GM12872 (cell line): ENCODE data around the gene YWHAH.
A peak's percentile ranks its signal among the peaks of the same experiment; 100 is the strongest.

Experiments used
- TF ChIP-seq, protein P1 (sequence below): IDR thresholded peaks from 3 replicates; pipeline ENCODE4 v1.5.1; 2011; ENCODE audit warnings: low read depth, mild to moderate bottlenecking, low read length, moderate library complexity; ENCODE audit not compliant: insufficient read depth

YWHAH gene

DNA sequence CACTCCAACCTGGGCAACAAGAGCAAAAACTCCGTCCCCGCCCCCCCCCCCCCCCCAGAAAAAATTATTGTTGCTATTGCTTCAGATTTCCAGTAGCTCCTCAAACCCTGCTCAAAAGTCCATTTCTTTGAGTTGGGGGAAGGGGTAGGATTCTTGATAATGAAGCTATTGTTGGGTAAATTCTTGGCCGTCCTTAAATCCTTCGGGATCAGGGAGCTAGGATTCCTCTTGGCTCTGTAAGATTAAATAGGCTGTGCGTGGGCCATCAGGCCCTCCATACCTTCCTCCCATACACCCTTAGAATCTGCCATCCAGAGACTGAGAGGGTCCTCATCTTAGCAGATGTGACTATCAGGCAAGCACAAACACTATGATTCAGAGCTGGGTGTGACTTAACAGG lies 16.4 kb downstream of the YWHAH start:
- TF ChIP-seq, protein P1, sequence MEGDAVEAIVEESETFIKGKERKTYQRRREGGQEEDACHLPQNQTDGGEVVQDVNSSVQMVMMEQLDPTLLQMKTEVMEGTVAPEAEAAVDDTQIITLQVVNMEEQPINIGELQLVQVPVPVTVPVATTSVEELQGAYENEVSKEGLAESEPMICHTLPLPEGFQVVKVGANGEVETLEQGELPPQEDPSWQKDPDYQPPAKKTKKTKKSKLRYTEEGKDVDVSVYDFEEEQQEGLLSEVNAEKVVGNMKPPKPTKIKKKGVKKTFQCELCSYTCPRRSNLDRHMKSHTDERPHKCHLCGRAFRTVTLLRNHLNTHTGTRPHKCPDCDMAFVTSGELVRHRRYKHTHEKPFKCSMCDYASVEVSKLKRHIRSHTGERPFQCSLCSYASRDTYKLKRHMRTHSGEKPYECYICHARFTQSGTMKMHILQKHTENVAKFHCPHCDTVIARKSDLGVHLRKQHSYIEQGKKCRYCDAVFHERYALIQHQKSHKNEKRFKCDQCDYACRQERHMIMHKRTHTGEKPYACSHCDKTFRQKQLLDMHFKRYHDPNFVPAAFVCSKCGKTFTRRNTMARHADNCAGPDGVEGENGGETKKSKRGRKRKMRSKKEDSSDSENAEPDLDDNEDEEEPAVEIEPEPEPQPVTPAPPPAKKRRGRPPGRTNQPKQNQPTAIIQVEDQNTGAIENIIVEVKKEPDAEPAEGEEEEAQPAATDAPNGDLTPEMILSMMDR, result no peak

DNA sequence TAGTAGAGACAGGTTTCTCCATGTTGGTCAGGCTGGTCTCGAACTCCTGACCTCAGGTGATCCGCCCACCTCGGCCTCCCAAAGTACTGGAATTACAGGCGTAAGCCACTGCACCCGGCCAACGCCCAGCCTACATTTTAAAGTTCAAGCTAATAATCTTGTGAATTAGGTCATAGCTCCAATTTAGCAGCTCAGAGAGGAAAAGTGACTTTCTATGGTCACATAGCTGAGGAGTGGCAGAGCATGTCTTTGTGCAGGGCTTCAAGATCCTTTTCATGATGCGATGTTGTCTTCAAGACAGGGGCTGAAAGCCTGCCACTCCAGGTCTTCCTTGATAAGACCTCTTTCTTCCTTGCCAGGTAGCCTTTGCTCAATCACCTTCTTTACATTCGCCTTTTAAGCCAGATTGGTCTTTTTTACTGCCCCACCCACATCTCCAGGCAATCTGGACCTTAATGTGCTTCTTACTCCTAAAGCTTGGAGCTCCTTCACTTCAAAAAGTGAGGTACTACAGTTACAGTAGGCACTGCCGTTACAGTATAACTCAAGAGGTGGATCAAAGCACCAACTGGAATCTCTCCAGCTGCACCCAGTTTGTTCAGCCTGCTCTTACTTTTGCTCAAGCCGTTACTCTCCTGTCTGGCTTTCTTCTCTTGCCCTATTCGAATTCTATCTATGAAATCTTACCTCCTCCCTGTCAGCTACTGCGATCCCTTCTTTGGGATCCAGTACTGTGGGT lies 18.2 kb downstream of the YWHAH start:
- TF ChIP-seq, protein P1, result no peak

DNA sequence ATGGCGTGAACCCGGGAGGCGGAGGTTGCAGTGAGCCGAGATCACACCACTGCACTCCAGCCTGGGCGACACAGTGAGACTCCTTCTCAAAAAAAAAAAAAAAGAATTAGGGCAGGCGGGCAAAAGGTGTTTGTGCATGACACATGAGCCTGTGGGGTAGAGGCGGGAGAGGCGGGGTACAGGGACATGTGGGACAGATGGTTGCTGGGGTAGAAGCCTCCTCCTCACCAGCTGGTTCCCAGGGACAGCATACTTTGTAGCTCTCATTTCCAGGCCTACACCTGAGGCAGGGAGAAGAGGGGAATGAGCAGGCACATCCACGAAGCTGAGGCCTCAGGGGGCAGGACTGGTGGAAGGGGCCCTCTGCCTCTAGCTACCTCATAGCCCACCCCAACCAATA lies 23.7 kb downstream of the YWHAH start:
- TF ChIP-seq, protein P1, result no peak

DNA sequence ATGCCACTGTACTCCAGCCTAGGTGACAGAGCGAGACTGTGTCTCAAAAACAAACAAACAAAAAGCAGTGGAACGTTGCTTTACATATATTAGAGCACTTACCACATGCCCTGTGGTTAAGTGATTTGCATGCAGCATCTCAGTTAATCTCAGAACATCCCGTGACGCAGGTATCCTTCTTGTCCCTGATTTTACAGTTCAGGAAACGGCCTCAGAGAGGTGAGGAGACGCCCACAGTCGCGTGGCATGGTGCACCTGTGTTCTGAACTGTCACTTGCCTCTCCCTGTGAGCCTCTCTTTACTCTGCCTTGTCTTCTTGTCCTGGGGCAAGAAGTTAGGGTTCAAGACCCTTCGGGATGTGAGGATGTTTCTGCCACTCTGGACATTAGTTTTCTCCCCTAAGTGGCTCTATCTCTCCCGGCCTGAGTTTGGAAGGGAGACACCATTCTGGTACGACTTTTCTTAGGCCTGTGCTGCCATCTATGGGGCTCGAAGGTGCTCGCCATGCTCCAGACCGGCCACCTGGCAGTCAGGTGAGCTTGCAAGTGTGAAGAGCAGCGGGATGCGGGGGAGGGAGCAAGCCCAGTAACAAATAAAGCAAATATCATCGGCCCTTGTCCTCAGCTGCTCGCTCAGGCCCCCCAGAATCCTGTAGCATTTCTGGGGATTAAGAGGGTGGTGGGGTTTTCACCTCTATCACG lies 25.6 kb downstream of the YWHAH start:
- TF ChIP-seq, protein P1, result peak; percentile 67

DNA sequence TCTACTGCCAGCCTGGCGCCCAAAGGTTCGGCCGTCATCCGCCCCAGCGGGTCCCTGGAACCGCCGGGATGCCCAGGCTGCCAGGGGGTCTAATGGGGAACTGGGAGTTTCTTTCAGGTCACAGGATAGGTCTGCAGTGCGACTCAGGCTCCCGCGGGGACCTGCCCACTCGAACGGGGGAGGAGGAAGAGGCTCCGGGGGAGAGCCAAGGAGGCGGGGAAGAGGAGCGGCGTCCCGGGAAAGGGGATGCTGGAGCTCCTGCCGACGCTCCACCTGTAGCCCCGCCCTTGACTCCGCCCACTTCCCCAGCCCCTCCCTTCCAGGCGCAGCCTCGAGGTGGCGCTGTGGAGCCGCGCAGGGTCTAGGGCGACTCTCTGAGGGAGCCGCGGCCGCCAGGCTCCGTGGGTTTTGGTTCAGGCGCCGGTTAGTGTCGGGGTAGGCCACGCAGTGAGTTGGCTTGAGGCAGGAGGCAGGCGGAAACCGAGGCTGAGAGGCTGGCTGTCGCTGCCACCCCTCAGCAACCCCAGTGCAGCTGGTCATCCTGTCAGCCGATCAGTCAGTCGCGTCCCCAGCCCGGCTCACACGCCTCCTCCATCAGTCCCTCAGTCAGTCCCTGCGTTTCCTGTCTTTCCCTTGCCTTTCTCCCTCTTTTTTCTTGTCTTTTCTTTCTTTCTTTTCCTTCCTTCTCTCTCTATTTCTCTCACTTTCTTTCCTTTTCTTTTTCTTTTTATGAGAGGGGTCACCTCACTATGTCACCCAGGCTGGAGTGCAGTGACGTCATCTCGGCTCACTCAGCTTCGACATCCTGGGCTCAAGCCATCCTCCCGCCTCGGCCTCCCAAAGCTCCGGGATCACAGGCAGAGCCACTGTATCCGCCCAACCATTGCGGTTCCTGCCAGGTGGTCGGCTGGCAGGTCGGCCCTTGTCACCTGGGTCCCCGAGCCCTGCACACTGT lies 26.4 kb downstream of the YWHAH start:
- TF ChIP-seq, protein P1, result peak; percentile 92

DNA sequence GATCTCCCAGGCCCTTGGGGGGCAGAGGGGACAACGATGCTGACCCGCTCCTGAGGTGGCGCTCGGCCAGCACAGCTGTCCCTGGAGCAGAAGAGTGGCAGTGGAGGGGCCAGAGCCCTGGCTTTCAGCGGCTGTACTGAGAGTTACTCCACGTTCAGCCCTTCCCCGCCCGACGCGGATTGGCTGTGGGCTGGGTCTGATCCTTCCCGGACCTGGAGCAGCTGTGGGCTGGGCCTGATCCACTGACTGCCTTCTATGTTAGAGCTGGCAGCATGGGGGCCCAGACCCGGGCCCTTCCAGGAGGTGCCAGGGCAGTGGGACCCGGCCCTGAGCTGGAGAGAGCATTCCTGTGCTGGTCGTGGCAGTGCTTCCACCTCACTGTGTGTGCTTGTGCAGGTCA lies 27.8 kb downstream of the YWHAH start:
- TF ChIP-seq, protein P1, result no peak

DNA sequence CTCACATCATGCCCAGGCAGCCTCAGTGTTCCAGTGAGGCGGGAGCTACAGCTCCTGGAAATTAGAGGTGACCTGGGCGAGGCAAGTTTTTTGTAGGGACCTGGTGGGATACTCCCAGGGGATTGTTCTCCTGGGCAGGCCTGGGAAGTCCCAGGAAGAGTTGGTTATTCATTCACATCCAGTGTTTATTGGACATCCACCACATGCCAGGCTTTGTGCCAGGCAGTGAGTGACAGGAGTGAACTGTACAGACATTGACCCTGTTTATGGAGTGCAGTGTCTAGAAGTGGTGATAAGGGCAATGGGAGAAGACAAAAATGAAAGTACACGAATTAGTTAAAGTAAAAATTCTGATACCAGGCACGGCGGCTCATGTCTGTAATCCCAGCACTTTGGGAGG lies 29.4 kb downstream of the YWHAH start:
- TF ChIP-seq, protein P1, result no peak
